Activated T-cell treated with anti-CD3 and anti-CD28 coated beads, Interleukin-2, amount 50 U/mL, for 24 hours (primary cell): ENCODE data around the gene ETS1.

Experiments used
- DNase-seq: peaks from one replicate; pipeline ENCODE4 v3.0.0-alpha.2; 2020
- H3K27ac Mint-ChIP-seq: 2 replicates; pipeline ENCODE4 v1.8.0; 2020; ENCODE audit warnings: mild to moderate bottlenecking, mixed read lengths
- H3K27me3 Mint-ChIP-seq: 2 replicates; pipeline ENCODE4 v1.8.0; 2020; ENCODE audit warnings: mixed read lengths
- H3K36me3 Mint-ChIP-seq: 2 replicates; pipeline ENCODE4 v1.8.0; 2020; ENCODE audit warnings: low read depth, mixed read lengths
- H3K4me1 Mint-ChIP-seq: 2 replicates; pipeline ENCODE4 v1.8.0; 2020; ENCODE audit warnings: low read depth, mixed read lengths
- H3K4me3 Mint-ChIP-seq: 2 replicates; pipeline ENCODE4 v1.8.0; 2020; ENCODE audit warnings: mild to moderate bottlenecking, moderate library complexity, mixed read lengths
- H3K9me3 Mint-ChIP-seq: 2 replicates; pipeline ENCODE4 v1.8.0; 2020; ENCODE audit warnings: mixed read lengths

ETS1 gene

DNA sequence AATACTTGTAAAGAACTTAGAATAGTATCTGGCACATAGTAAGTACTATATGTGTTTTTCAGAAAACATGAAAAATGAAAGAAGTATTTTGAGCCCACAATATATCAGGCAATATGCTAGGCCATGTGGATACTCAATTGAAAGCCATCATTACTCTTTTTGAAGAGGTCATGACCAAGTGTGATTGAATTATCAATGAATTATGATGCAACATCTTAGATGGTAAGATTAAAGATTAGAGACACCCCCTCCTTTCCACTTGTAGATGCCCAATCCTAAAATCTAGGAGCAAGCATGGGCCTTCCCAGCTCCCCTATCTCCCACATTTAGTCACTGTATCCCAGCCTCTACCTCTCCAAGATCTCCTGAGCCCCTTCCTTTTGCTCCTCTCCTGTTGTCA, 154.4 kb downstream of the ETS1 start:
- Mint-ChIP-seq H3K27ac (no peak overlapping the region), H3K9me3 (no peaks in the 10 kb centered on the region), H3K4me3 (no peak overlapping the region), H3K27me3 (no peaks in the 10 kb centered on the region), H3K36me3 (no peaks in the 10 kb centered on the region), H3K4me1 (peaks cover 23% of the 10 kb centered on the region)
- no peak for DNase-seq

- Mint-ChIP-seq H3K27me3 (no peaks in the 10 kb centered on the region), H3K4me1 (peaks cover 23% of the 10 kb centered on the region), H3K27ac (no peak overlapping the region)
Measured at GRCh38 chr11:128431931-128432330, 155.4 kb downstream of the ETS1 start.

GRCh38 chr11:128428935-128429334, 158.4 kb downstream of the ETS1 start:
- DNase-seq = no peak
- Mint-ChIP-seq H3K9me3 (no peaks in the 10 kb centered on the region), H3K4me1 (peaks cover 22% of the 10 kb centered on the region), H3K27ac (no peak overlapping the region), H3K4me3 (no peak overlapping the region), H3K36me3 (no peaks in the 10 kb centered on the region), H3K27me3 (no peaks in the 10 kb centered on the region)

More at GRCh38 chr11:128431931-128432330, 155.4 kb downstream of the ETS1 start:
- no peak overlapping the region for H3K4me3 Mint-ChIP-seq
- DNase-seq = no peak
- H3K36me3 Mint-ChIP-seq = no peaks in the 10 kb centered on the region
- H3K9me3 Mint-ChIP-seq = no peaks in the 10 kb centered on the region

DNA sequence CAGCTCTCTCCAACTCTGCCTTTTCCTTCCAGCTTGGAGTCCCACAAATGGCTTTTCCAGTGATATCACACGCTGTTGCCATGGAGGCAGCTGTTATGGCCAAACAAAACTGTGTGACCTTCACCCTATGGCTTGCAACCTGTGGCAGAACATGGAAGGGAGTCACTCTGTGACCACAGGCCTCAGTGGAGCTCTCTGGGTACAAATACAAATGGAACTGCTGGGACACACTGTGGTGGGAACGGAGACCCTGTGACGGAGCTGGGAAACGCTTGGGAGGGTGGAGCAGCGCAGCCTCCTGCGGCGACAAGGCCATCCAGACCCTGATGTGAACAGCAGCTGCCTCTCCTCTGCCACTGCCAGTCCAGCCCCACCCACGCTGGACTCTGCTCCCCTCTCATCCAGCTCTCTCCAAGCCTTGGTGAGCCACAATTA, 162.5 kb downstream of the ETS1 start:
- DNase-seq = no peak
- Mint-ChIP-seq H3K36me3 (no peaks in the 10 kb centered on the region), H3K27ac (no peak overlapping the region), H3K4me1 (peaks cover 59% of the 10 kb centered on the region), H3K4me3 (no peak overlapping the region), H3K9me3 (no peaks in the 10 kb centered on the region), H3K27me3 (no peaks in the 10 kb centered on the region)

GRCh38 chr11:128424271-128424711, 163.1 kb downstream of the ETS1 start:
- Mint-ChIP-seq H3K4me1 (peaks cover 59% of the 10 kb centered on the region), H3K4me3 (no peak overlapping the region), H3K27ac (no peak overlapping the region), H3K27me3 (no peaks in the 10 kb centered on the region), H3K36me3 (no peaks in the 10 kb centered on the region), H3K9me3 (no peaks in the 10 kb centered on the region)
- no peak for DNase-seq

- DNase-seq = peak; percentile 90
- H3K4me3 Mint-ChIP-seq = peak overlapping the region; percentile 60
- peak overlapping the region; percentile 93 for H3K27ac Mint-ChIP-seq
- H3K27me3 Mint-ChIP-seq = no peaks in the 10 kb centered on the region
- H3K4me1 Mint-ChIP-seq = peaks cover 56% of the 10 kb centered on the region
- H3K9me3 Mint-ChIP-seq = no peaks in the 10 kb centered on the region
- H3K36me3 Mint-ChIP-seq = no peaks in the 10 kb centered on the region
Measured at GRCh38 chr11:128422576-128423370, 164.6 kb downstream of the ETS1 start.

DNA sequence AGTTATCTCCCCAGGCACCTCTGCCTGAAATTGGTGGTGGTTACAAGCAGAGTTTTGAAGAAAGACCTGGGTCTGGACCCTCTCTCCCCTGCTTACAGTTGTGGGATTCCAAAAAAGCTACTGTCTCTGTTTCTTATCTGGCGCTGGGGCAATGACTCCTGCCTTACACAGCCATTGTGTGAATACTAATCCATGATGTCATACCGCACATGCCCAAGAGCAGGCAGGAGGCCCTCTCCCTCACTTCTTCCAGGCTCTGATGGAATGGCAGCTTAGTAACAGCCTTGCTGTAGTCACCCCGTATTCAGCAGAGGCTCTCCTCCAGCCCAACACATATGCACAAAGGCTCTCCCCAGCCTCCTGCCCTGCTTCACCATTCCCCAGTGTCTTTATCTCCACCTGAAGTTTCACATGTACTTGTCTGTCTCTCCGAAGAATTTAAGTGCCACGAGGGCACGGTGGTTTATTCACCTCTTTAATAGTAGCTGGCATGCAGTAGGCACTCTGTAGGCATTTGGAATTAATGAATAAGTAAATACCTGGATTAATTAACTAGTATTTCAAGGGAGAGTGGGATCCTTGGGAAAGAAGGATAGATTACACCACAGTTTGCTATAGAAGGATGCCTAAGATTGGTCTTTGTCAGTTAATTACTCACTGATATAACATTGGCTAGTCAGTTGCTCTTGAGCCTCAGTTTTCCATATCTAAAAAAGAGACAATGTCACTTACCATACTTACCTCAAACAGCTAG, 165.6 kb downstream of the ETS1 start:
- Mint-ChIP-seq H3K27me3 (no peaks in the 10 kb centered on the region), H3K4me1 (peaks cover 65% of the 10 kb centered on the region), H3K4me3 (no peak overlapping the region), H3K9me3 (no peaks in the 10 kb centered on the region), H3K27ac (peak overlapping the region; percentile 93), H3K36me3 (no peaks in the 10 kb centered on the region)
- no peak for DNase-seq

DNA sequence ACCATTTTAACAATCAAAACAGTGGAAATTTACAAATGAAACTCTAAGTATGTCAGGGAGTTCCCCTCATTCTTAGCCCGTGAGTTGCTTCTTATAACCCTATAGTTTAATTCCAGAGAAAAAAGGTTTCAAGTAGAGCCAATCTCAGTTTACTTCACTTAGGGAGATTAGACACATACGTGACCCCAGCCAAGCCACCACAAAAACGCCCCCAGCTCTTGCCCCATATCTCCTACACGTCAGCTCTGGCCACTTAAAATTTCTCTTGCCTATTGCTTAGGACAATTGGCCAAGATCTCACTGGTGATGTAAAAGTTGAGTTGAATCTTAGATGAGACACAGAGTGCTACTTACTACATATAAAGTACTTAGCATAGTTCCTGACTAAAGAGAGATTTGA, 166.4 kb downstream of the ETS1 start:
- no peaks in the 10 kb centered on the region for H3K36me3 Mint-ChIP-seq
- DNase-seq = no peak
- H3K27me3 Mint-ChIP-seq = no peaks in the 10 kb centered on the region
- no peaks in the 10 kb centered on the region for H3K9me3 Mint-ChIP-seq
- peak overlapping the region; percentile 93 for H3K27ac Mint-ChIP-seq
- peaks cover 66% of the 10 kb centered on the region for H3K4me1 Mint-ChIP-seq
- H3K4me3 Mint-ChIP-seq = no peak overlapping the region

DNA sequence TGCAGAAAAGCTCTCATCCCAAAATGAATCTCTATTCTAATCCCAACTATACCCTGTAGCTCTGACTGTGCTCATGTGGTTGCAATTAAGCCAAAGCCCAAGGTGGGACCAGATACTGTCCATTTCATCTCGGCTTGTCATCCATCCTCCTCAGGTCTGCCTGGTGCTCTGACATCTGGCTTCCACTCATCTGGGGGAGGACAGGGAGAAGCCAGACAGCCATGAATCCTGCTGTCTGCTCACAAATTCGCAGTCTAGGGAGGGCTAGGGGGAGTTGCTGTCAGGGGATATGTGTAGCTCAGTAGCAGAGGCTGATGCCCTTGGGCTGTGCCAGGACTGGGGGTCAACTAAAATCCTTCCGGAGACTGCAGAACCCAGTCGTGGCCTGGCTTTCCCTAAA, 167.1 kb downstream of the ETS1 start:
- Mint-ChIP-seq H3K27ac (peak overlapping the region; percentile 34), H3K4me3 (no peak overlapping the region), H3K4me1 (peaks cover 73% of the 10 kb centered on the region)

DNA sequence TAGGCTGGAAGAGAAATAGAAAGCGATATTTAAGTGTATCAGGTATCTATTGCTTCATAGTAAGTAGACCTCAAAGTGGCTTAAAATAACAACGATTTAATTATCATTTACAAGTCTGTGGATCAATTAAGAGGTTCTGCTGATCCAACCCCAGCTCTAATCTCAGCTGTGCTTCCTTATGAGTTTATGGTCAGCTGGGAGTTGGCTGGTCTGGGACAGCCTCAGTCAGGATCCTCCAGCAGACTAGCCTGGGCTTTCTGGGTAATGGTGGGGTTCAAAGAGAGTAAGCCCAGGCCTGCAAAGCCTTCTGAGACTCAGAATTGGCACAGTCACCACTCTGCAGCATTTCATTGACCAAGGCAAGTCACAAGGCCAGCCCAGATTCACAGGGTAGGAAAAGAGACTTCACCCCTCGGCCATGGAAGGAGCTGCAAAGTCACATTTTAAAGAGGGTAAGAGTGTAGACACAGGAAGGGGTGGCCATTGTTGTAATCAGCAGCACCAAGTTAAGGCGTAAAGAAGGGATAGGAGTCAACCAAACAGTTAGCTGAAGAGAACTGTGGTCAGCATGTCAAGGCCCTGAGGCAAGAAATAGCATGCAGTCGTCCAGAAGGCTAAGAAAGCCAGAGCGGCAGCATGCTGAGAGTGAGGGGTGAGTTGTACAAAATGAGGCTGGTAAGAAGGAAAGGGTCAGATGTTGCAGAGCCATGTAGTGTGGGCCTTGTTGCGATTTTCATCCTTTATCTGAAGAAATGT, 168.2 kb downstream of the ETS1 start:
- peaks cover 70% of the 10 kb centered on the region for H3K4me1 Mint-ChIP-seq
- no peaks in the 10 kb centered on the region for H3K9me3 Mint-ChIP-seq
- no peaks in the 10 kb centered on the region for H3K36me3 Mint-ChIP-seq
- DNase-seq = no peak
- no peak overlapping the region for H3K27ac Mint-ChIP-seq
- H3K4me3 Mint-ChIP-seq = no peak overlapping the region
- no peaks in the 10 kb centered on the region for H3K27me3 Mint-ChIP-seq

More for the DNA sequence above, 167.1 kb downstream of the ETS1 start:
- Mint-ChIP-seq H3K9me3 (no peaks in the 10 kb centered on the region), H3K27me3 (no peaks in the 10 kb centered on the region), H3K36me3 (no peaks in the 10 kb centered on the region)
- no peak for DNase-seq

- Mint-ChIP-seq H3K4me3 (no peak overlapping the region), H3K36me3 (no peaks in the 10 kb centered on the region), H3K27ac (no peak overlapping the region), H3K4me1 (peaks cover 66% of the 10 kb centered on the region), H3K27me3 (no peaks in the 10 kb centered on the region), H3K9me3 (no peaks in the 10 kb centered on the region)
- DNase-seq = no peak
Measured at GRCh38 chr11:128417607-128418324, 169.6 kb downstream of the ETS1 start.

DNA sequence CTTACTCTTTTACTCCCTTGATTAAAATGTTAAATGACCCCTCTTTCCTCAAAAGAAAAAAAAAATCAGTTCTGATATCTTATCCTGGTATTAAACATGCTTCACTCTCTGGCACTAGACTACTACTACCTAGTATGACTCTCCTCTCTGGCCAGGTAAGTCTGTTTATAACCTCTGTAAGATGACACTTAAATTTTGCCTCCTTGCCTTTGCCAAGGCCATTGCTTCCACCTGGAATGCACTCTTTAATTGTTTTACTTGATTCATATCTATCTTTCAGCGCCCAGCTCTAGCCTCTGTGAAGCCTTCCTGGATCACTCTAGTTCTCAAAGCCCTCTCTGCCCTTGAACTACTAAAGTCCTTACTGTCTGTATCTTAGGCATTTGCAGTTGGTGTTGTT, 170.4 kb downstream of the ETS1 start:
- H3K4me3 Mint-ChIP-seq = no peak overlapping the region
- DNase-seq = no peak
- peaks cover 66% of the 10 kb centered on the region for H3K4me1 Mint-ChIP-seq
- no peaks in the 10 kb centered on the region for H3K27me3 Mint-ChIP-seq
- H3K36me3 Mint-ChIP-seq = no peaks in the 10 kb centered on the region
- H3K27ac Mint-ChIP-seq = no peak overlapping the region
- H3K9me3 Mint-ChIP-seq = no peaks in the 10 kb centered on the region

GRCh38 chr11:128415539-128415938, 171.8 kb downstream of the ETS1 start:
- DNase-seq = no peak
- Mint-ChIP-seq H3K9me3 (no peaks in the 10 kb centered on the region), H3K27me3 (no peaks in the 10 kb centered on the region), H3K27ac (no peak overlapping the region), H3K4me3 (no peak overlapping the region), H3K36me3 (no peaks in the 10 kb centered on the region), H3K4me1 (peaks cover 58% of the 10 kb centered on the region)
